ENCODE data around the gene ETHE1. TPM values are rescaled to one million over a fixed set of nuclear protein-coding genes. Genes with fewer than 3 reads are reported as not detected.

ETHE1 gene
- polyA plus RNA-seq, 3 donors = 71.2 to 135 (median 111) TPM

- no CpG with 5 or more reads among the region's 4 CpGs for WGBS (ENCODE audit: insufficient coverage)
- H3K36me3 Mint-ChIP-seq = peaks cover 13 to 29% of the 10 kb centered on the region in 2 donors
- Histone ChIP-seq H3K9ac (ENCODE audit: insufficient read depth, low read length, poor library complexity, severe bottlenecking) (no peak overlapping the region), H3K9me3 (replicated peaks in 1 of 2; ENCODE audit: control insufficient read depth in 1 of 2, insufficient read depth in 1 of 2, low read length in 2 of 2) (no peaks in the 10 kb centered on the region), H4K20me1 (ENCODE audit: insufficient read depth, low read length) (no peaks in the 10 kb centered on the region), H3K4me1 (ENCODE audit: control insufficient read depth in 1 of 2, insufficient read depth in 2 of 2, low read length in 2 of 2) (peaks cover 7 to 10% of the 10 kb centered on the region in 2 donors), H2AFZ (ENCODE audit: insufficient read depth, low read depth, low read length, poor library complexity, severe bottlenecking) (no peak overlapping the region), H3K79me2 (ENCODE audit: insufficient read depth, low read length) (no peaks in the 10 kb centered on the region), H3K27me3 (ENCODE audit: control insufficient read depth in 2 of 2, insufficient read depth in 2 of 2, low read length in 2 of 2) (no peaks in the 10 kb centered on the region), H3K36me3 (replicated peaks in 1 of 2; ENCODE audit: control insufficient read depth in 1 of 2, insufficient read depth in 2 of 2, low read length in 2 of 2) (no peaks in the 10 kb centered on the region), H3K27ac (ENCODE audit: low read depth in 1 of 2, low read length in 2 of 2) (no peak overlapping the region), H3K4me2 (replicated peaks; ENCODE audit: extremely low read depth, low read length, poor library complexity, severe bottlenecking) (no peak overlapping the region), H3K4me3 (replicated peaks in 1 of 3; ENCODE audit: low read depth in 2 of 3, low read length in 3 of 3) (no peak overlapping the region)
- intact Hi-C loops (cut with micrococcal nuclease) = no loop called here
- peak overlapping the region in 1 of 7 donors; percentile 30 for H3K27ac Mint-ChIP-seq
- peaks cover 0 to 4% (median 2%) of the 10 kb centered on the region in 3 donors for H3K27me3 Mint-ChIP-seq (ENCODE audit: low read depth in 3 of 3)
- no peak for TF ChIP-seq CTCF (IDR thresholded peaks at IDR 0.05)
- no peak for DNase-seq
- peaks cover 8% of the 10 kb centered on the region for H3K4me1 Mint-ChIP-seq
- no peaks in the 10 kb centered on the region for H3K9me3 Mint-ChIP-seq
- H3K4me3 Mint-ChIP-seq = no peak overlapping the region
Observed at GRCh38 chr19:43479961-43480561, 46.9 kb downstream of the ETHE1 start.

- Mint-ChIP-seq H3K36me3 (peaks cover 15 to 30% of the 10 kb centered on the region in 2 donors), H3K4me3 (no peak overlapping the region), H3K9me3 (no peaks in the 10 kb centered on the region), H3K27ac (peak overlapping the region in 2 of 7 donors; percentile 30 to 53), H3K27me3 (ENCODE audit: low read depth in 3 of 3) (peaks cover 0 to 8% (median 4%) of the 10 kb centered on the region in 3 donors), H3K4me1 (peaks cover 15% of the 10 kb centered on the region)
- Histone ChIP-seq H3K4me3 (replicated peaks in 1 of 3; ENCODE audit: low read depth in 2 of 3, low read length in 3 of 3) (no peak overlapping the region), H3K9me3 (replicated peaks in 1 of 2; ENCODE audit: control insufficient read depth in 1 of 2, insufficient read depth in 1 of 2, low read length in 2 of 2) (no peaks in the 10 kb centered on the region), H3K36me3 (replicated peaks in 1 of 2; ENCODE audit: control insufficient read depth in 1 of 2, insufficient read depth in 2 of 2, low read length in 2 of 2) (no peaks in the 10 kb centered on the region), H3K27me3 (ENCODE audit: control insufficient read depth in 2 of 2, insufficient read depth in 2 of 2, low read length in 2 of 2) (no peaks in the 10 kb centered on the region), H3K27ac (ENCODE audit: low read depth in 1 of 2, low read length in 2 of 2) (no peak overlapping the region), H3K4me2 (replicated peaks; ENCODE audit: extremely low read depth, low read length, poor library complexity, severe bottlenecking) (no peak overlapping the region), H3K79me2 (ENCODE audit: insufficient read depth, low read length) (no peaks in the 10 kb centered on the region), H3K9ac (ENCODE audit: insufficient read depth, low read length, poor library complexity, severe bottlenecking) (no peak overlapping the region), H3K4me1 (ENCODE audit: control insufficient read depth in 1 of 2, insufficient read depth in 2 of 2, low read length in 2 of 2) (peaks cover 14 to 18% of the 10 kb centered on the region in 2 donors), H2AFZ (ENCODE audit: insufficient read depth, low read depth, low read length, poor library complexity, severe bottlenecking) (no peak overlapping the region), H4K20me1 (ENCODE audit: insufficient read depth, low read length) (no peaks in the 10 kb centered on the region)
- TF ChIP-seq CTCF (IDR thresholded peaks at IDR 0.05) = no peak
- intact Hi-C loops (cut with micrococcal nuclease) = no loop called here
- no peak for DNase-seq
- WGBS (ENCODE audit: insufficient coverage) = 100% methylated on average over 11 of the region's 15 CpGs
Observed at GRCh38 chr19:43479226-43479625, 47.8 kb downstream of the ETHE1 start.

Data from CD14-positive monocyte (primary cell).